Caco-2 (cell line): Measurements from ENCODE around the gene GBE1. TPM values are rescaled to one million over a fixed set of nuclear protein-coding genes. Genes with fewer than 3 reads are reported as not detected.

ENCODE experiments used
- BruUV-seq: library from RNA; stranded (reverse); fragments of 400-500 nt; replicated peaks from 2 replicates; lab custom pipeline; 2021; lab: Mats Ljungman, UMichigan
- CTCF ChIA-PET: fragments of 300-600 bp; sonication (Branson Sonifier 250); formaldehyde crosslinking; loops from one replicate; lab custom pipeline; 2022; ENCODE audit warnings: antibody characterized with exemption; lab: Charles Lee
- POLR2A ChIA-PET: fragments of 300-600 bp; sonication (Branson Sonifier 250); formaldehyde crosslinking; loops from one replicate; lab custom pipeline; 2022; ENCODE audit warnings: antibody characterized with exemption; lab: Charles Lee
- DNase-seq, 2 experiments: peaks; one replicate each; pipeline versions ENCODE4 v3.0.0 to v3.0.0-alpha.2; 2020 to 2022
- H3K27me3 ChIP-seq: replicated peaks from 2 replicates; pipeline ENCODE4 v1.6.0; 2011; ENCODE audit warnings: low read length; ENCODE audit not compliant: control insufficient read depth, insufficient read depth
- H3K36me3 ChIP-seq: 2 replicates; pipeline ENCODE4 v1.5.1; 2011; ENCODE audit warnings: low read length; ENCODE audit not compliant: control insufficient read depth, insufficient read depth
- H3K4me1 ChIP-seq: fragments of 250-450 bp; sonication (Bioruptor Pico); 2 replicates; pipeline ENCODE4 v1.5.1; 2020; ENCODE audit warnings: mild to moderate bottlenecking
- H3K4me3 ChIP-seq: 2 replicates; pipeline ENCODE4 v1.5.1; 2011; ENCODE audit warnings: low read depth, mild to moderate bottlenecking, control low read depth, low read length
- H3K9me3 ChIP-seq: fragments of 250-450 bp; sonication (Bioruptor Pico); 2 replicates; pipeline ENCODE4 v1.5.1; 2020; ENCODE audit warnings: mild to moderate bottlenecking, moderate library complexity
- H3K27ac Mint-ChIP-seq: one replicate; pipeline ENCODE4 v1.8.0; 2022; ENCODE audit warnings: mixed read lengths; ENCODE audit not compliant: unreplicated experiment
- H3K27me3 Mint-ChIP-seq: one replicate; pipeline ENCODE4 v1.8.0; 2022; ENCODE audit warnings: mixed read lengths; ENCODE audit not compliant: insufficient read depth, unreplicated experiment
- H3K36me3 Mint-ChIP-seq: one replicate; pipeline ENCODE4 v1.8.0; 2022; ENCODE audit warnings: mild to moderate bottlenecking, mixed read lengths; ENCODE audit not compliant: insufficient read depth, unreplicated experiment
- H3K4me1 Mint-ChIP-seq: one replicate; pipeline ENCODE4 v1.8.0; 2022; ENCODE audit warnings: low read depth, mixed read lengths; ENCODE audit not compliant: unreplicated experiment
- H3K4me3 Mint-ChIP-seq: one replicate; pipeline ENCODE4 v1.8.0; 2022; ENCODE audit warnings: mild to moderate bottlenecking, moderate library complexity, mixed read lengths; ENCODE audit not compliant: unreplicated experiment
- H3K9me3 Mint-ChIP-seq: one replicate; pipeline ENCODE4 v1.8.0; 2022; ENCODE audit warnings: mixed read lengths; ENCODE audit not compliant: unreplicated experiment
- intact Hi-C: fragments of 100-400 bp; cut with micrococcal nuclease; formaldehyde crosslinking; loops from one replicate; pipeline ENCODE4 v1.10.0; 2022; ENCODE audit not compliant: unreplicated experiment
- total RNA-seq: library from RNA; stranded (reverse); gene quantifications from 2 replicates; pipeline ENCODE4 v1.2.3, GENCODE V29; 2022
- TF ChIP-seq, protein P1 (sequence below), 2 experiments: fragments of 200-600 bp in 1 of 2; IDR thresholded peaks; 1 replicate in 1 of 2; 2 replicates in 1 of 2; pipeline versions ENCODE4 v1.5.1 to v1.8.0; 2011 to 2022; ENCODE audit warnings: antibody characterized with exemption in 1 of 2, control low read depth in 1 of 2, inconsistent platforms in 1 of 2, low read depth in 1 of 2, low read length in 1 of 2, mild to moderate bottlenecking in 1 of 2, moderate library complexity in 1 of 2; ENCODE audit not compliant: insufficient read depth in 1 of 2, severe bottlenecking in 1 of 2, unreplicated experiment in 1 of 2

The GBE1 gene
- total RNA-seq, 1 experiment from 2014 or later: 8.2 TPM

DNA sequence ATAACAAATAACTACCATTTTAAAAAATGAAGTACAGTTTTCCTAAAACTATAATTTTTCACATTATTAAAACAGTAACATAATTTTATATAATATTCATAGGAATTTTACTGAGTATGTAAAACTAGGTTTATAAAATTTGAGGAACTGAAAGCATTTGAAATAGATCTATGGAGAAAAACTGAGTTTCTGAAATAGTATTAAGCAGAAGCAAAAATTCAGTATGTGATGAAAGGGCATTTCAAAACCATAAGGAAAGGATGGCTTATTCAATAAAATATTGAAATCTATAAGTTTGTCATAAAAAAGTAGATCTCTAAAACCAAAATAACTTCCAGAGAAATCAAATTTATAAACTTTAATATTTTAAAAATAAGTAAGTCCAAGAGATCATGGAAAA is 53.4 kb downstream of the GBE1 start:
- peaks cover 3% of the 10 kb centered on the region for H3K4me1 Mint-ChIP-seq
- POLR2A ChIA-PET: no interaction called here
- no peak overlapping the region for H3K27ac Mint-ChIP-seq
- intact Hi-C loops: no loop called here
- H3K9me3 ChIP-seq: no peaks in the 10 kb centered on the region
- H3K4me3 ChIP-seq: no peak overlapping the region
- no peaks in the 10 kb centered on the region for H3K4me1 ChIP-seq
- H3K27me3 Mint-ChIP-seq: no peaks in the 10 kb centered on the region
- H3K9me3 Mint-ChIP-seq: no peaks in the 10 kb centered on the region
- TF ChIP-seq, protein P1, sequence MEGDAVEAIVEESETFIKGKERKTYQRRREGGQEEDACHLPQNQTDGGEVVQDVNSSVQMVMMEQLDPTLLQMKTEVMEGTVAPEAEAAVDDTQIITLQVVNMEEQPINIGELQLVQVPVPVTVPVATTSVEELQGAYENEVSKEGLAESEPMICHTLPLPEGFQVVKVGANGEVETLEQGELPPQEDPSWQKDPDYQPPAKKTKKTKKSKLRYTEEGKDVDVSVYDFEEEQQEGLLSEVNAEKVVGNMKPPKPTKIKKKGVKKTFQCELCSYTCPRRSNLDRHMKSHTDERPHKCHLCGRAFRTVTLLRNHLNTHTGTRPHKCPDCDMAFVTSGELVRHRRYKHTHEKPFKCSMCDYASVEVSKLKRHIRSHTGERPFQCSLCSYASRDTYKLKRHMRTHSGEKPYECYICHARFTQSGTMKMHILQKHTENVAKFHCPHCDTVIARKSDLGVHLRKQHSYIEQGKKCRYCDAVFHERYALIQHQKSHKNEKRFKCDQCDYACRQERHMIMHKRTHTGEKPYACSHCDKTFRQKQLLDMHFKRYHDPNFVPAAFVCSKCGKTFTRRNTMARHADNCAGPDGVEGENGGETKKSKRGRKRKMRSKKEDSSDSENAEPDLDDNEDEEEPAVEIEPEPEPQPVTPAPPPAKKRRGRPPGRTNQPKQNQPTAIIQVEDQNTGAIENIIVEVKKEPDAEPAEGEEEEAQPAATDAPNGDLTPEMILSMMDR (IDR thresholded peaks at IDR 0.05; ENCODE audit: insufficient read depth in 1 of 2, low read depth in 1 of 2, low read length in 1 of 2, severe bottlenecking in 1 of 2, unreplicated experiment in 1 of 2): no peak
- H3K36me3 ChIP-seq: no peaks in the 10 kb centered on the region
- CTCF ChIA-PET: no interaction called here
- H3K36me3 Mint-ChIP-seq: no peaks in the 10 kb centered on the region
- H3K4me3 Mint-ChIP-seq: no peak overlapping the region
- H3K27me3 ChIP-seq: no peaks in the 10 kb centered on the region
- no peak for DNase-seq
- no TSS peak for BruUV-seq

DNA sequence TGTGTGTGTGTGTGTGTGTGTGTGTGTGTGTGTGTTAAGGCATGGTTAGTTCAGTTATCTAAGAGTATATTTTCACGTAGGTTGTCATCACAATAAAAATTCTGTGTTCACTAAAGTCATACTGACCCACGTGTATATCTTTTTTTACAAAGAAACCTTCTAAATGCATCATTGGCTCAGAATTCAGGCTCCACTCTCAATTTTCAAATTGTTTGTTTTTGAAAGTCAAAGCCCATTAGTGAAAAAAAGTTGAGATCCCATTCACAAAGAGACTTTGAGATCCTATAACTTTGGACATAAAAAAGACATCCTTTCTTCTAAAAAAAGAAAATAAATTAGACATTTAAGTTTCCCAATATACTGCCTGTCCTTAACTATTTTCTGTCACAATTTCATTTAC is 59.3 kb downstream of the GBE1 start:
- no peaks in the 10 kb centered on the region for H3K36me3 Mint-ChIP-seq
- CTCF ChIA-PET: no interaction called here
- H3K27me3 ChIP-seq: no peaks in the 10 kb centered on the region
- no peak for DNase-seq
- H3K4me3 ChIP-seq: no peak overlapping the region
- BruUV-seq: no TSS peak
- POLR2A ChIA-PET: no interaction called here
- H3K4me3 Mint-ChIP-seq: no peak overlapping the region
- intact Hi-C loops: no loop called here
- H3K9me3 ChIP-seq: no peaks in the 10 kb centered on the region
- no peaks in the 10 kb centered on the region for H3K4me1 ChIP-seq
- H3K4me1 Mint-ChIP-seq: no peaks in the 10 kb centered on the region
- no peak overlapping the region for H3K27ac Mint-ChIP-seq
- TF ChIP-seq, protein P1 (IDR thresholded peaks at IDR 0.05; ENCODE audit: insufficient read depth in 1 of 2, low read depth in 1 of 2, low read length in 1 of 2, severe bottlenecking in 1 of 2, unreplicated experiment in 1 of 2): no peak
- no peaks in the 10 kb centered on the region for H3K9me3 Mint-ChIP-seq
- no peaks in the 10 kb centered on the region for H3K36me3 ChIP-seq
- no peaks in the 10 kb centered on the region for H3K27me3 Mint-ChIP-seq

DNA sequence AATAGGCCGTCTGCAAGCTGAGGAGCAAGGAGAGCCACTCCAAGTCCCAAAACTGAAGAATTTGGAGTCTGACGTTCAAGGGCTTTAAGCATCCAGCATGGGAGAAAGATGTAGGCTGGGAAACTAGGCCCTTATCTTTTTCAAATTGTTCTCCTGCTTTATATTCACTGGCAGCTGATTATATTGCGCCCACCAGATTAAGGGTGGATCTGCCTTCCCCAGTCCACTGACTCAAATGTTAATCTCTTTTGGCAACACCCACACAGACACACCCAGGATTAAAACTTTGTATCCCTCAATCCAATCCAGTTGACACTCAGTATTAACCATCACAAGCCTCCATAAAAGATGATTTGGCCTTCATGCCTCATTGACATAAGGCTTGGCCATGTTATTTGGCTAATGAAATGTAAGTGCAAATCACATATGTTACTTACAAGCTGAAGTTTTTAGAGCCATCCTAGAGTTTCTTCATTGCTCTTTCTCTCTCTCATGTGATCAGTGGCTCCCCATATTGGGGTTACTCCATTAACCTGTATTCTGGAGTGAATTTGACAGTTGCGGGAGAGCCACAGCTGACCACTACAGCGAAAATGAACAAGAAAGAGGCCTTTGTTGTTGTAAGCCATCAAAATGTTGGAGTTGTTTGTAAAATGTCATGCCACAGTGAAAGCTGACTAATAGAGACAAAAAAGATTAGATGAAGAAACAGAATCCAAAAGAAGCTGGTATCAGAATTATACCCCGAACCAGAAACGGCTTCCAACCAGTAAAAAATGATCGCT is 61.7 kb downstream of the GBE1 start:
- intact Hi-C loops: no loop called here
- no peaks in the 10 kb centered on the region for H3K9me3 Mint-ChIP-seq
- TF ChIP-seq, protein P1 (IDR thresholded peaks at IDR 0.05; ENCODE audit: insufficient read depth in 1 of 2, low read depth in 1 of 2, low read length in 1 of 2, severe bottlenecking in 1 of 2, unreplicated experiment in 1 of 2): no peak
- H3K27me3 Mint-ChIP-seq: no peaks in the 10 kb centered on the region
- no TSS peak for BruUV-seq
- H3K27me3 ChIP-seq: no peaks in the 10 kb centered on the region
- no peaks in the 10 kb centered on the region for H3K36me3 Mint-ChIP-seq
- no peaks in the 10 kb centered on the region for H3K9me3 ChIP-seq
- no peaks in the 10 kb centered on the region for H3K36me3 ChIP-seq
- H3K4me1 ChIP-seq: no peaks in the 10 kb centered on the region
- POLR2A ChIA-PET: no interaction called here
- no peaks in the 10 kb centered on the region for H3K4me1 Mint-ChIP-seq
- DNase-seq: no peak
- no peak overlapping the region for H3K27ac Mint-ChIP-seq
- CTCF ChIA-PET: no interaction called here
- H3K4me3 ChIP-seq: no peak overlapping the region
- no peak overlapping the region for H3K4me3 Mint-ChIP-seq
